RWPE2 (cell line): ENCODE data around the gene SCFD1.
A peak's percentile ranks its signal among the peaks of the same experiment; 100 is the strongest.
"Not testable (repeated sequence)": the region's sequence is repeated elsewhere in the genome, so short reads cannot be mapped to it uniquely, and the experiment has no call there.

Source experiments
- ATAC-seq: fragments of 200-7000 bp; cut with Tn5 transposase; 3 replicates; pipeline ENCODE4 v1.9.1; 2021; ENCODE audit warnings: low read depth
- DNase-seq: peaks from one replicate; pipeline ENCODE4 v3.0.0-alpha.2; 2020; ENCODE audit warnings: low spot score
- H3K27ac ChIP-seq: fragments of 450-650 bp; 2 replicates; pipeline ENCODE4 v1.5.1; 2017; ENCODE audit warnings: mild to moderate bottlenecking; ENCODE audit not compliant: poor library complexity, severe bottlenecking
- H3K27me3 ChIP-seq: fragments of 250-450 bp; sonication (Bioruptor Pico); 2 replicates; pipeline ENCODE4 v1.5.1; 2021; ENCODE audit warnings: mild to moderate bottlenecking, moderate library complexity; ENCODE audit not compliant: insufficient read depth, poor library complexity, severe bottlenecking
- H3K36me3 ChIP-seq: fragments of 250-450 bp; sonication (Bioruptor Pico); 2 replicates; pipeline ENCODE4 v1.5.1; 2020; ENCODE audit warnings: low read depth, mild to moderate bottlenecking, moderate library complexity
- H3K4me1 ChIP-seq: fragments of 250-450 bp; sonication (Bioruptor Pico); 2 replicates; pipeline ENCODE4 v1.5.1; 2021; ENCODE audit warnings: mild to moderate bottlenecking, moderate library complexity; ENCODE audit not compliant: insufficient read depth, poor library complexity, severe bottlenecking
- H3K4me3 ChIP-seq: fragments of 250-450 bp; sonication (Bioruptor Pico); 2 replicates; pipeline ENCODE4 v1.5.1; 2021; ENCODE audit warnings: mild to moderate bottlenecking, moderate library complexity; ENCODE audit not compliant: severe bottlenecking
- H3K9me3 ChIP-seq: fragments of 250-450 bp; sonication (Bioruptor Pico); 2 replicates; pipeline ENCODE4 v1.5.1; 2021; ENCODE audit warnings: mild to moderate bottlenecking, moderate library complexity; ENCODE audit not compliant: severe bottlenecking
- TF ChIP-seq, protein P1 (sequence below): fragments of 450-650 bp; IDR thresholded peaks from one replicate; pipeline ENCODE4 v1.5.1; 2017; ENCODE audit warnings: mild to moderate bottlenecking, moderate library complexity; ENCODE audit not compliant: poor library complexity, severe bottlenecking

The SCFD1 gene

GRCh38 chr14:30625533-30625932 lies 3.4 kb downstream of the SCFD1 start:
- H3K27ac ChIP-seq: no peak overlapping the region
- no peak for ATAC-seq

DNA sequence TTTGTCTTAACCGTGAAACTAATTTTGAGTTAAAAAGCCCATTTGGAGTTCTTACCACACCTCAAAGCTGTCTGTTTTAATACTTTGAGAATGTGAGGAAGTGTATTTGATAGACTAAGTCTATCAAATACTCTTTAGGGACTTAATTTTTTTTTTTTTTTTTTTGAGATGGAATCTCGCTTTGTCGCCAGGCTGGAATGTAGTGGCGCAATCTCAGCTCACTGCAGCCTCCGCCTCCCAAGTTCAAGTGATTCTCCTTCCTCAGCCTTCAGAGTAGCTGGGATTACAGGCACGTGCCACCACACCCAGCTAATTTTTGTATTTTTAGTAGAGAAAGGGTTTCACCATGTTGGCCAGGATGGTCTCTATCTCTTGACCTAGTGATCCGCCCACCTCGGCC lies 7.3 kb downstream of the SCFD1 start:
- not testable (repeated sequence) for H3K27me3 ChIP-seq, H3K9me3 ChIP-seq, DNase-seq, H3K4me3 ChIP-seq
- H3K4me1 ChIP-seq: peaks cover 28% of the 10 kb centered on the region
- H3K36me3 ChIP-seq: peaks cover 71% of the 10 kb centered on the region
- H3K27ac ChIP-seq: peak overlapping the region; percentile 38
- peak; percentile 38; the same call in 1 of the 3 replicates for ATAC-seq

More at GRCh38 chr14:30625533-30625932, 3.4 kb downstream of the SCFD1 start:
- Histone ChIP-seq H3K4me1 (peaks cover 37% of the 10 kb centered on the region), H3K27me3 (no peaks in the 10 kb centered on the region), H3K36me3 (peaks cover 43% of the 10 kb centered on the region), H3K4me3 (no peak overlapping the region), H3K9me3 (no peaks in the 10 kb centered on the region)
- DNase-seq: no peak
- TF ChIP-seq, protein P1, sequence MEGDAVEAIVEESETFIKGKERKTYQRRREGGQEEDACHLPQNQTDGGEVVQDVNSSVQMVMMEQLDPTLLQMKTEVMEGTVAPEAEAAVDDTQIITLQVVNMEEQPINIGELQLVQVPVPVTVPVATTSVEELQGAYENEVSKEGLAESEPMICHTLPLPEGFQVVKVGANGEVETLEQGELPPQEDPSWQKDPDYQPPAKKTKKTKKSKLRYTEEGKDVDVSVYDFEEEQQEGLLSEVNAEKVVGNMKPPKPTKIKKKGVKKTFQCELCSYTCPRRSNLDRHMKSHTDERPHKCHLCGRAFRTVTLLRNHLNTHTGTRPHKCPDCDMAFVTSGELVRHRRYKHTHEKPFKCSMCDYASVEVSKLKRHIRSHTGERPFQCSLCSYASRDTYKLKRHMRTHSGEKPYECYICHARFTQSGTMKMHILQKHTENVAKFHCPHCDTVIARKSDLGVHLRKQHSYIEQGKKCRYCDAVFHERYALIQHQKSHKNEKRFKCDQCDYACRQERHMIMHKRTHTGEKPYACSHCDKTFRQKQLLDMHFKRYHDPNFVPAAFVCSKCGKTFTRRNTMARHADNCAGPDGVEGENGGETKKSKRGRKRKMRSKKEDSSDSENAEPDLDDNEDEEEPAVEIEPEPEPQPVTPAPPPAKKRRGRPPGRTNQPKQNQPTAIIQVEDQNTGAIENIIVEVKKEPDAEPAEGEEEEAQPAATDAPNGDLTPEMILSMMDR: no peak

- TF ChIP-seq, protein P1: no peak
- Histone ChIP-seq H3K27ac (no peak overlapping the region), H3K9me3 (no peaks in the 10 kb centered on the region), H3K36me3 (peaks cover 73% of the 10 kb centered on the region), H3K27me3 (no peaks in the 10 kb centered on the region), H3K4me3 (no peak overlapping the region), H3K4me1 (peaks cover 20% of the 10 kb centered on the region)
- ATAC-seq (no peak), DNase-seq (no peak)
Observed at GRCh38 chr14:30630248-30630647, 8.1 kb downstream of the SCFD1 start.

DNA sequence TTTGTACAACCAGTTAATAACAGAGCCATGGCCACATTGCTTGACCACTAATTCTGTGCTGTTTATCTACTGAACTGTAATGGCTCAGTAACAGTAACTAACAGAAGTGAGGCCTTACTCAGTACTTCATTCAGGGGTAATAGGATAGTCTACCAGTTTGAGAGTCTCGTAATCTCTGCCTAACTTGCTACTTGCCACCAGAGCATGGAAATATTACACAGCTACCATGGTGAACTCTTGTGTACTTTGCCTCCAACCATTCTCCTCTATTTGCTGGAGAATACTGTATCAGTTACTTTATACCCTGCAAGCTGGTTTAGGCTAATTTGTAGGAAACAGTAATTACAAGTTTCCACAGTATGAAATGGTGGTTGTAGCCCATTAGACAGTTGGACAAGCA lies 10.6 kb downstream of the SCFD1 start:
- Histone ChIP-seq H3K36me3 (peaks cover 91% of the 10 kb centered on the region), H3K9me3 (no peaks in the 10 kb centered on the region), H3K27ac (no peak overlapping the region), H3K4me1 (peaks cover 19% of the 10 kb centered on the region), H3K27me3 (no peaks in the 10 kb centered on the region), H3K4me3 (no peak overlapping the region)
- TF ChIP-seq, protein P1: no peak
- DNase-seq: no peak
- ATAC-seq: no peak

DNA sequence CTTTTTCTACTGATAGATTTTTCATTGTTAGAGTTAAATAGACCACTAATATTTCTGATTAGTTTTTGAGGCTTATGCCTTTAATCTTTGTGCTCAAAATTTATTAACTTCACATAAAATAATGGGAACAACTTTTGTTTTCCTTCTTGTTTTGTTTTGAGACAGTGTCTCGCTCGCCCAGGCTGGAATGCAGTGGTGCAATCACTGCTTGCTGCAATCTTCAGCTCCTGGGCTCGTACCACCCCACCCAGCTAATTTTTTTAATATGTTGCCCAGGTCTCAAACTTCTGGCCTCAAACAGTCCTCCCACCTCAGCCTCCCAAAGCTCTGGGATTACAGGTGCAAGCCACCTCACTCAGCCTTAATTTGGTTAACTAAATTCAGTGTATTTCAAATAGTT lies 16.8 kb downstream of the SCFD1 start:
- 0 out of 3 replicates have a peak, but pooled peaks have one; percentile 48 for ATAC-seq
- H3K9me3 ChIP-seq: peaks cover under 1% of the 10 kb centered on the region
- no peak for DNase-seq
- H3K4me1 ChIP-seq: no peaks in the 10 kb centered on the region
- H3K36me3 ChIP-seq: peaks cover 98% of the 10 kb centered on the region
- H3K27ac ChIP-seq: no peak overlapping the region
- H3K4me3 ChIP-seq: no peak overlapping the region
- TF ChIP-seq, protein P1: no peak
- H3K27me3 ChIP-seq: no peaks in the 10 kb centered on the region
